T-helper 1 cell (primary cell): ENCODE measurements around the gene RESP18.
A peak's percentile ranks its signal among the peaks of the same experiment; 100 is the strongest.
"Not testable (repeated sequence)": the region's sequence is repeated elsewhere in the genome, so short reads cannot be mapped to it uniquely, and the experiment has no call there.

Source experiments
- DNase-seq, 5 donors: peaks; one replicate each; pipeline ENCODE4 v3.0.0-alpha.2; 2012 to 2020

The RESP18 gene

GRCh38 chr2:219291394-219291793 lies 41.1 kb downstream of the RESP18 start:
- DNase-seq: no peak

DNA sequence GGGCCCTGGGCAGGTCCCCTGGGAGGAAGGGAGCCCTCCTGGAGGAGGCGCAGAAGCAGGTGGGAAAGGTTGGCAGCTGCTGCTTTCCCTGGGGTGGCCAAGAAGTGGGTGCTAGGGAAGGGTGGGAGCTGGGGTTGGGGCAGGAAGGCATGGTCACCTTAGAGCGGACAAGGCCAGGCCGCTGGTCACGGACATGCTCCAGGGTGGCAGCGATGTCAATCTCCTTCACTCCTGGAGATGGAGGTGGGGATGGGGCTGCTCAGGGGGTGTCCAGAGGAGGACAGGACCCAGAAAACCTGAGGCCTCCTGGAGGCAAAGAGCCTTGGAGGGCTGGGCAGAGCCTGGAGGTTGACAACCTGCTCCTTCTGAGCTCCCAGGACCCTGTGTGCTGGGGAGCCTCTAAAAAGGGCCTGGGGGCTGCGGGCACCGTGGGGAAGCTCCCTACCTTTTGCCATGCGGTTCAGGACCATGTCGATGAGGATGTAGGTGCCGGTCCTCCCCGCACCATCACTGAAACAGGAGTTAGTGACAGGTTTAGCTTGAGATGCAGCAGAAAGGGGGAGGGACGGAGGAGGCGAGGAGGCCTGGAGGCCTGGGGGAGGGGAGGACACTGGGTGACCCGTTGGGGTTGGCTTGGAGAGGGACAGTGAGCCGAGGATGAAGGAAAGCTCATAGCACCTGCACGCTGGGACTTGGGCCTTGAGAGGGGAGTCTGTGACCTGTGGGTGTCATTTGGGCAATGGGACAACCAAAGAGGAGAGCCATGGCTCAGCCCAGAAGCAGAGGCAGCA lies 42.0 kb downstream of the RESP18 start:
- DNase-seq: no peak

DNA sequence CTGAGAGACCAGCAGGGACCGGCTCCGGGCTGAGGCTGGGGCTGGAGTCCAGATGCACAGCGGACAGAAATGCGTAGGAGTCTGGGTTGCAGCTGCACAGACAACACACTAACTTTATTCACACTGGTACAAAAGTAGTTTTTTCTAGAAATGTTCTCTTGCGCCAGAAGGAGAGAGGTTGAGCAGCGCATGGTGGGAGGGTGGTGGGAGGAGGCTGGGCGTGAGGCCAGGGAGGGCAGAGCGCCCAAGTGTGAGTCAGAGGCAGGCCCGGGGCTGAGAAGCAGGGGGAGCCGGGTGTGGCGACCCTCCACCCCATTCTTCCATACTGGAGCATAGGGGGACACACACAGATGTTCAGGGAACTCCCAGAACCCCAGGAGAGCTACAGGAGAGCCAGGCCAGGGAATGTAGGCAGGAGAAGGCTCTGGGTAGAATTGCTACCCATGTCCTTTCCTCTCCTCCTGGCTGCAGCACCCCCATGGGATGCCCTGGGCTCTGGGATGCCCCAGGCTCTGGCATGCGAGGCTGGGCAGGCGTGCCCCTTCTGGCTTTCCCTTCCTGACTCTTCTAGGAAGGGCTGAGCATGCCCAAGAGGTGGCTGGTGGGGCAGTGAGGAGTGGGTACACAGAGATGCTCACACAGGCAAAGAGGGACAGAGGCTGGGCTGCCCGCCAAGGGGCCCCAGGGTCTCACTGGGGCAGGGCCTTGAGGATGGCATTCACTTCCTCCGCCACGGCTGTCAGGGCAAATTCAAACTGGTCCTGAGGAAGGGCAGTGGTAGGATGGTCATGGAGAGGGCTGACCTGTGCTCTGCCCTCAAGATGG lies 42.8 kb downstream of the RESP18 start:
- no peak for DNase-seq

DNA sequence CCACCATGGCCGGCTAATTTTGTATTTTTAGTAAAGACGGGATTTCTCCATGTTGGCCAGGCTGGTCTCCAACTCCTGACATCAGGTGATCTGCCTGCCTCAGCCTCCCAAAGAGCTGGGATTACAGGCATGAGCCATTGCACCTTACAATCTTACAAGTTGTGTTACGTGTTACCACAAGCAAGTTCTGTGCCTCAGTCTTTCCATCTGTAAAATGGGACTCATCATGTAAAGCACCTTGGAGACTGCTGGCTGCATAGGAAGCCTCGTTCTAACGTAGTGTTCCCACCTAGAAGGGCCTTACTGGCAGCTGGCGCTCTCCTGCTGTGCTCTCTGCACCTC lies 43.4 kb downstream of the RESP18 start:
- DNase-seq: no peak

DNA sequence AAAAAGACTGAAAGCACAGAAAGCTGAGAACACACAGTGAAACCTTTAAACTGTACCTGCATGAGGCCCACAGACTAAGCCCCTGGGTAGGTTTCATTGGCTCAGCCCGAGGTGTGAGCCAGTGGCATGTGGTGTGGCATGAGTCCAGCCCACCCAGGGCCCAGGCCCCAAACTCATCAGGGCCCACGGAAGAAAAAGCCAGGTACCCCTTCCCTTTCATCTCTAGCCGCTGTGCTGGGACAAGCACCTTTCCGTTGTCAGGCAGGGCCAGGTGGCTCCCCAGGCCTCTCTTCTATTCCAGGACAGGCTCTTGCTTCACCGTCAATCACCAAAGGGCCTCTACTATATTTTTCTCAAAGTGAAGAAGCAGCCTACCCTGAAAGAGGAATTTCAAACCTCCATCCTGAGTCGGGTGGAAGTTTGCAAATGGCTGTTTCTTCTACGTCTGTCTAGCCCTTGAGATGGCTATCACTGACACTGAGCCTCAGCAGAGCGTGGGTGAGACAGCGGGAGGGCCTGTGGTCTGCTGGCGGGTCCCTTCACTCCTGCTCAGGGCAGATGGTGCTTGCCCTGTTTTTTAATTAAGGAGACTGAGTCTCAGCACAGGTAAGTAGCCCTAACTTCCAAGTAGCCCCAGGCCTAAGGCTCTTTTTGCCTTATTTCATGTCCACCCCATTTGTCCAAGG lies 44.8 kb downstream of the RESP18 start:
- no peak for DNase-seq

DNA sequence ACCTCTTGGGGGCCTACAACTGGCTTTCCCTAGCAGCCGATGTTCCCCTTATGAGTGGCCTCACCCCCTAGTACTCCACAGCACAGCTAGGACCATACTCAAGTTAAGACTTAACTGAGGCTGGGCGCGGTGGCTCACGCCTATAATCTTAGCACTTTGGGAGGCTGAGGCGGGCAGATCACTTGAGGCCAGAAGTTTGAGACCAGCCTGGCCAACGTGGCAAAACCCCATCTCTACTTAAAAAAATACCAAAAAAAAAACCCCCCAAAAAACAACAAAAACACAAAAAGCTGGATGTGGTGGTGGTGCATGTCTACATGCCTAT lies 45.5 kb downstream of the RESP18 start:
- DNase-seq: not testable (repeated sequence)

- DNase-seq: no peak
These were observed 46.0 kb downstream of the RESP18 start for GRCh38 chr2:219286436-219287115.

GRCh38 chr2:219285894-219286425 lies 46.6 kb downstream of the RESP18 start:
- no peak for DNase-seq

DNA sequence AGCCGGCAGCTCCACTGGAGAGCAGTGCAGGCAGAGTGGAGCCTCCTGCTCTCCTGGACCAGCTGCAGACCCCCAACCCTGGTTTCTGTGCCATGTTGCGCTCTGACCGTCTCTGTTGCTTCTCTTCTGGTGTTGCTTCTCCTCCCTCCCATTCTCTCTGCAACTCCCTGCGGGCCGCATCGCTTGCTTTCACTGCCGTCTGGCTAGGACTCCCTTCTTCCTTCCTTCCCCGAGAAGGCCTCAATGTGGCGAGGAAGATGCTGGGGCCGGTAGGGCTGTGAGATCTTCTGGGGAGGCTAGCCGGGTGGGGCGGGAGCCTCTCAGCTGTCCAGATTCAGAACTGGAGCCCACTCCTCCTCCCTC lies 47.2 kb downstream of the RESP18 start:
- DNase-seq: no peak

DNA sequence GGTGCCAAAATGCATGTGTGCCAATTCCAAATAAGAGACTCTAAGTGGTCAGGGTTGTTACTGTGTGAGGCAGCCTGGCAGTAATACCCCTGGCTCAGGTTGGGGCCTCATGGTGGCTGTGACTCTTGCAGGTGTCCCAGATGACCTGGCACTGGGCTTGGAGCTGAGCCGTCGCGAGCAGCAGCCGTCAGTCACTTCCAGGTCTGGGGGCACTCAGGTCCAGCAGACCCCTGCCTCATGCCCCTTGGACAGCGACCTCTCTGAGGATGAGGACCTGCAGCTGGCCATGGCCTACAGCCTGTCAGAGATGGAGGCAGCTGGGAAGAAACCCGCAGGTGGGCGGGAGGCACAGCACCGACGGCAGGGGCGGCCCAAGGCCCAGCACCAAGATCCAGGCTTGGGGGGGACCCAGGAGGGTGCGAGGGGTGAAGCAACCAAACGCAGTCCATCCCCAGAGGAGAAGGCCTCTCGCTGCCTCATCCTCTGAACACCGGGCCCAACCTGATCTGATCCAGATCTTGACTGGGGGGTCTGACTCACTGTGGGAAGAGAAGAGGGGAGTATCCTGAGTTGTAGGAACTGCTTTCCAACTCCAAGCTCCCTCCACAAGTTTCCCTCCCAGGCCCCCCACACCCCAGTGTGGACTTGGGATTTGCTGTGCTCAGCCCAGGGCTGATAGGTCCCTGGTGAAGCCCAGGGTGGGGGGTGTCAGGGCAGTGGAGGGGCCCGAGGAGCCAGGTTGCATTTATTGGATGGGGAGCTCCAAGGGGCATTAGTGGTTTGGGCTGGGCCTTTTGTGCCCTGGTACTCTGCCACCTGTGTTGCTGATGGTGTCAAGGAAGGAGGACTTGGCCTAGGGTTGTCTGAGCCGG lies 47.8 kb downstream of the RESP18 start:
- DNase-seq: no peak

GRCh38 chr2:219282943-219283581 lies 49.5 kb downstream of the RESP18 start:
- DNase-seq: no peak

DNA sequence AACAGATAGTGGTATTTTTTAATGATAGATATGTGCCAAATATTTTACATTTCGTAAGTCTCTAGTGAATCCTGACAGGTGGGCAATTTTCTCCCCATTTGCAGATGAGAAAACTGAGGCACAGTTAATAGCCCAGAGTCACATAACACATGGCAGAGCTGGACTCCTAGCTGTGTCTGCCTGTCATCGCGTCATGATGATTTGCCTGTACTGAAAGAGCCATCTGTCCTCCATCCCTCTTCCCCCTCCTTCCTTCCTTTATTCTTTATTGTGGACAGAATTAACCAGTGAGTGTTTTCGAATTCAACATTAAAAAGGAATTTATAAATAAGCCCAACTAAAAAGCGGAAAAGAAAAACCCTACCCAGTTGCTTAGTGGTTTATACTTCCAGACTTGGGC lies 50.2 kb downstream of the RESP18 start:
- no peak for DNase-seq

DNA sequence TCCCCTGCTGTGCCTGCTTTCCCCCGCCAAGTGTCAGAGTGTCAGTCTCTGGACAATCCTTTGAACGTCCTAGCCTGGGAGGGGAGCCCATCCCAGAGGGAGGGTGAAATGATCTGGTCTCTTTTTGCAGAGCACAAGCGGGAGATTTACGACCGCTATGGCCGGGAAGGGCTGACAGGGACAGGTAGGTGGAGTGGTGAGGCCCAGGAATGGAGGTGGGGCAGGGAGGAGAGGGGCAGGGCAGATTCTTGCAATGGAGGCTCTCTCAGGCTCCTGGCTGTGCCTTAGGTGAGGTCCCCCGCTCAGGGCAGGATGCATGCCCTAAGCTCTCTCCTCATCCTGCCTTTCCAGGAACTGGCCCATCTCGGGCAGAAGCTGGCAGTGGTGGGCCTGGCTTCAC lies 51.0 kb downstream of the RESP18 start:
- DNase-seq: no peak

DNA sequence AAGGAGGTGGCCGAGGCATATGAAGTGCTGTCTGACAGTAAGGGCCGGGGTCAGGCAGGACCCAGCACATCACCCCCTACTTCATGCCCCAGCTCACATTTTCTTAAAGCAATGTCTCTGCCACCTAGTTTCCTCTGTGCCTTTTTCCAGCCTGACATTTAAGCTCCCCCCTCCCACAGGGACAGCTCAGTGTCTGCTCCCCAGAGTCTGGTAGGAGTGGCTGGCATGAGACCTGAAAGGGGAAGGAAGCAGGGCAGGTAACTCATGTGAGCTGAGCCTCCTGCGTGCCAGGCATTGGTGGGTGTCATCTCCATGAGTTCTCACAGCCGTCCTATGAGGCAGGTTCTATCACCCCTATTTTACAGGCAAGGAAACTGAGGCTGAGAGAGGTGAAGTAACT lies 51.9 kb downstream of the RESP18 start:
- no peak for DNase-seq

DNA sequence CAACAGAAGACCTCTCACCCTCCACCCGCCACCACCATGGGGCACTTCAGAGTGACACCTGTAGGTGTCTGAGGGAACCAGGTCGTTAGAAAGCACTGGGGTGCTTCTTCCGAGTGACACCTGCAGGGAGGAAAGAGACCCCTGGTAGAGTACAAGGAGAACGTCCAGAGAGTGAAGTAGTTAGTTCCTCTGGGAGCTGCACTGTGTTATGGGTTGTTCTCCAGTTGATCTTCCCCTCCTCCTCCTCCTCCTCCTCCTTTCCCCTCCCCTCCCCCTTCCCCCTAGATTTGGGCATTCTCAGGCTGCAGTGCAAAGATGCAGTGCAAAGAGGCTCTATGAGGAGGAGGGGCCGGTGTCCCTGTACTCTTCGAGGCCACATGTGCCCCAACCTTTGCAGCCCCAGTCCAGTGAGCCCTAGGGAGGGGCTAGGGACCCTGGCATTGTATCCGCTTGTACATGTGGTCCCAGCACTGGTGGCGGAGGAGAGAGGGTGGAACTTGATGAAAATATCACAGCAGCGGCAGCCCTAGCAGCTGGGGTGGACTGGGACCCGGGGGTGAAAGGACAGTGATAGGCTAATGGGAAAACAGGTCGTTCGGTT lies 52.5 kb downstream of the RESP18 start:
- no peak for DNase-seq

DNA sequence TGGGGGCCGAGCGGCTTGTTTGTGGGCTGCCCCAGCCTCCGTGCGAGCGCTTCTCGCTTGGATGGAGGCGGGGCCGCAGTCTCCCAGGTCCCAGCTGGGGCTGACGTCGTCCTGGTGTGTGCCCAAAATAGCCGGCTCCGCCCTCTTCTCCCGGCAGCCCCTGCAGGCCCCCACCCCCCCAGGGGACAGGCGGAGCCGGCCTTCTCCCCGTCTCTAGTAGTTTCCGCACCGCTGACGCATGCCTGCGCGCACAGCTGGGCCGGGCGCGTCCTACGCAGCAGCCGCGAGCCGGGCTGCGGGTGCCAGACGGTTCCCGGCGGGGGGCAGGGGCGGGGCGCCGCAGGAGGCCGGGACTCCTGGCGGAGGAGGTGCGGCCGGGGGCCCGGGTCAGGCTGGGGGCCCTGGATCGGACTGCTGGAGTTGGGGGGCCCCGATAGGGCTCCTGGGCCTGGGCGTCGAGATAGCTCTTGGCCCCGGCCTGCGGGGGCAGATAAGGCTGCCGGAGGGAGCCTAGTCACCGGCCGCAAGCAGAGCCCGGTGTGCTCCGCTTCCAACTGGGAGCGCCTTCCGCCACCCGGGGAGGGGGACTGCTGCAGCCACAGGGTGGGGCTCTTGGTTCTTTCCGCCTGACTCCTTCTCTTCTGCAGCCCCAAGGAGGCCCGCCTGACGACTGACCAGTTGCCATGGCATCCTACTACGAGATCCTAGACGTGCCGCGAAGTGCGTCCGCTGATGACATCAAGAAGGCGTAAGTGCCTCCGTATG lies 53.2 kb downstream of the RESP18 start, which contains the start of gene DNAJB2:
TSS of gene DNAJB2 (plus strand) at position 216 of the 765 bp plus-strand sequence. CDS start at position 684, 468 bp downstream.
- peak; percentile 97 to 99 (median 98) for DNase-seq

GRCh38 chr2:219278655-219279150 lies 53.8 kb downstream of the RESP18 start:
- DNase-seq: no peak

DNA sequence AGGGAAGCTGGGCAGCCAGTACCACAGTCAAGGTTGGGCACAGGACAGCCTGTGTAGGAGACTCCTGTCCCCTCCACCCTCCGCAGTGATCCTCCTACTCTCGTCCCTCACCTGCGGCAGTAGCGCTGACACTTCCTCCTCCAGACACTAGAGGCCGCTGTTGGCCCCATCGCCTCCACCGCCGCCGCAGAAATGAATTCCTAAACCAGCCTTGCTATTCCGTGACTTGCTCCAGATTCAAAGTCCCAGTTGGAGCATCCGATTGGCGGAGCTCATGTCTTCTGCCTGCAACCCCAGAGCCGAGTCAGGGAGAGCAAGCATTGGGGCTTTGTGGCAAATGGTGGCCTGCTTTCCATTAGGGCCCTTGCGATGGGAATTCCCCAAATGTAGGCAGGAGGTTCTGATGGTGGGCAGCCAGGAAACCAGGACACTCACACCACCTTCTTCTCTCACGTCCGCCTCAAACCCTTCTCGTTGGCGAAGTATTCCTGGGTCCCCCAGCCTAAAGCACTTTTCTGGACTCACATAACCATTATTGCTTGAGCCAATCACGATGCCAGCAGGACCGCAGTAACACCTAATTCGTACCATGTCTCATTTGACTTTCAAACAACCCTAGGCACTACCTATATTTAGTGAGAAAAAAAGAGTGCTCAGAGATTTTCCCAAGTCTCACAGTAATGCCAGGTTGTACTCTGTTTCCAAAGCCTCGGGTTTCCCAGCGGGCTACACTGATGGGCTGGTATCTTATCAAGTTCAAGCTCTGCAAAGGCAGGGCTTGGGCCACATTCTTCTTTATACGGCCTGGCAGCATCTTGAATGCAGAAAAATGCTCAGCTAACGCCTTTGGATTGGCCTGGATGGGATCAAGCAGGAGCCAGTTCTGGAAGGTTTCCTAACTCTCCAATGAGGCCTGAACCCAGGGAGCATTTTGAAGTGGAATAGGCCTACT lies 54.6 kb downstream of the RESP18 start:
- DNase-seq: peak; percentile 44 to 69 (median 60)
